NCI-H774 (cell line): Measurements from ENCODE around the gene RNF146.
A peak's percentile ranks its signal among the peaks of the same experiment; 100 is the strongest.
"Not testable (repeated sequence)": the region's sequence is repeated elsewhere in the genome, so short reads cannot be mapped to it uniquely, and the experiment has no call there.

Experiments used
- DNase-seq: peaks from one replicate; lab custom pipeline; 2025; lab: John Stamatoyannopoulos, UW

RNF146 gene

DNA sequence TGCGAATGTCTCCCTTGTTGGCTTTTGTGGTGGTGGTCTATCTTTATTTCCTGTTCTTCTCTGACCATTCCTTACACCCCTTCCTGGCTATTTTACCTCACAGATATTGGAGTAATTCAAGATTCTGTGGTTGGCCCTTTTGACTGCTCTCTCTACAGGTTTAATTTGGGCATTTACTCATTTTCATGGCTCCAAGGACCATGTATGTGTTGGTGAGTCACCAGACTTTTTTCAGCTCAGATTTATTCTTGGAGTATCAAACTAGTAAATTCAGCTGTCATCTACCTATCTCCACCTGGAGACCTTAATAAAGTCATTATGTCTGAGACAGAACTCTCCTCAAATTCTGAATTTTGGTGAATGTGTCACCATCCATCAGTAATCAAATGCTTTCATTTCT lies 15.5 kb downstream of the RNF146 start:
- DNase-seq: no peak

GRCh38 chr6:127288705-127289104 lies 22.0 kb downstream of the RNF146 start:
- DNase-seq: no peak

- DNase-seq: peak; percentile 26
These were observed 23.3 kb downstream of the RNF146 start for GRCh38 chr6:127289934-127290333.

DNA sequence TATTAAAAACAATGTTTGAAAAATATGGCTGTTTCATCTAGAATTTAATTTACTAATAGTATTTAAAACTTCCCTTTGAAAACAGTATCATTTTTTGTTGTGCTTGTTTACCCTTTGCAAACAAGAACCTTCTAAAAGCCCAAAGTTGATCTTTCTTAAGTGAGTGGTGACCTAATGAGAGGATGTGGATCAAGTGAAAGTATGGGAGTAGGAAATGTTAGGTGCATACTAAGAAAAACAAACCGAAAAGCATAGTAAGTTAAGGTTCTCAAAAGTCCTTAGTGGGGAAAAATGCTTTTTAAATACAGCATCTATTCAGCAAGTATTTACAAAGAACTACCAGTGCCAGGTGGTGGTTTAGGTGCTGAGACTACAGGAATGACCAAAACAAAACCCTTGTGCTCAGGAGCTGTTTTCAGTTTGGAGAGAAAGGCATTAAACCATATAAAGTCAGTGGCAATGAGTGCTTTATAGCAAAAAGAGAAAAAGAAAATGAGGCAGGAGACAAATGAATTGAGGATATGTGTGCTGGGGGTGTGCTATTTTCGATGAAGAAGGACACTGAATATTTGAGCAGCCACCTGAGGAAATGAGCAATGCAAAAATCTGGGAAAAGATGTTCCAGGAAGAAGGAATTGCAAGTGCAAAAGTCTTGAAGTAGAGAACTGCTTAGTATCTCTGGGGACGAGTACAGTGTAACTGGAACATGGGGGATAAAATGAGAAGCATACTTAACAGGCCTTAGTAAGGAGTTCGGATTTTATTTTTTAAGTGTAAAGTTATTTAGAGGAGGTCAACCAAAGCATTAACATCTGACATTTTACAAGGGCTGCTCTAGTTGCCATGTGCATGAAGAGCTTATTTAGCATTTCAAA lies 24.0 kb downstream of the RNF146 start:
- no peak for DNase-seq

DNA sequence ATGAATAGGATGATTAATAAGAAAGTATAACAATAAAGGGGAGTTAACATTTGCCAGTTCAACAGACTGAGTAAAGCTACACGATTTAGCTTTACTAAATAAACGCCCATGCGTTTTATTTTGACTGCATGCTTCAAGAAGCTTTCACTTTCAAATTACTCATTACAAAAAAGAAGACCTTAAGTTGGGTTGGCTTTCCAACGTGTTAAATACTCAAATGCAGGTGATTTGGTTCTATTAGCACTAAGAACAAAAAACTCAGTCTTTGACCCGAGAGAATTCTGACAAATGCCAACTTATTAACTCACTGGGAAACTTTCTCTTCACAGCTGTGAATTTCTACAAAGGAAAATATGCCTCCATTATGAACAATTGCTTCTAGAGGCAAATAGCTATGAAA lies 24.8 kb downstream of the RNF146 start:
- DNase-seq: no peak

- DNase-seq: no peak
These were observed 30.9 kb downstream of the RNF146 start for GRCh38 chr6:127297502-127298070.

DNA sequence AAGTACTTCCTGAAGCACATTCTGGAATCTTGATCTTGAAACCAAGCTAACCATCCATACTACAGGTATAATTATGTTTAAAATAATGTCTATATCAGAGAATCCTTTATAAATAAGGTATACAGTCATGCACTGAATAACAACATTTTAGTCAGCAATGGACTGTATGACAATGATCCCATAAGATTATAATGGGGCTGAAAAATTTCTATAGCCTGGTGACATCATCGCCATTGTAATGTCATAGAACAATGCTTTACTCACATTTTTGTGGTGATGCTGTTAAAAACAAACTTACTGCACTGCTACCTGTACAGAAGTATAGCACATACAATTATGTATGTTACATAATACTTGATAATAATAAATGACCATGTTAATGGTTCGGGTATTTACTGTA lies 31.8 kb downstream of the RNF146 start:
- DNase-seq: no peak

GRCh38 chr6:127299522-127300240 lies 33.0 kb downstream of the RNF146 start:
- no peak for DNase-seq

DNA sequence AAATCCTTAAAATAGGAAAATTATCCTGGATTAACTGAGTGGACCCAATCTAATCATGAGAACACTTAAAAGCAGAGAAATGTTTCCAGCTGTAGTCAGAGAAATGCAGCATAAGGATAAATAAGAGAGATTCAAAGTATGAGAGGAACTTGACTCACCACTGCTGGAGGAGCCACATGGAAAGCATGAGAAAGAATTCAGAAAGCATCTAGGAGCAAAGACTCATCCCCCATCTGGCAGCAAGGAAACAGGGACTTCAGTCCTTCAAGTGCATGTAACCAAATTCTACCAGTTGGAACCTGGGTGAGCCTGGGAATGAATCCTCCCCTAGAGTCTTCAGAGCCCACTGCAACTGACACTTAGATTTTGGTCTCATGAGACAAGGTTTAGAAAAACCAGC lies 33.7 kb downstream of the RNF146 start:
- DNase-seq: no peak

DNA sequence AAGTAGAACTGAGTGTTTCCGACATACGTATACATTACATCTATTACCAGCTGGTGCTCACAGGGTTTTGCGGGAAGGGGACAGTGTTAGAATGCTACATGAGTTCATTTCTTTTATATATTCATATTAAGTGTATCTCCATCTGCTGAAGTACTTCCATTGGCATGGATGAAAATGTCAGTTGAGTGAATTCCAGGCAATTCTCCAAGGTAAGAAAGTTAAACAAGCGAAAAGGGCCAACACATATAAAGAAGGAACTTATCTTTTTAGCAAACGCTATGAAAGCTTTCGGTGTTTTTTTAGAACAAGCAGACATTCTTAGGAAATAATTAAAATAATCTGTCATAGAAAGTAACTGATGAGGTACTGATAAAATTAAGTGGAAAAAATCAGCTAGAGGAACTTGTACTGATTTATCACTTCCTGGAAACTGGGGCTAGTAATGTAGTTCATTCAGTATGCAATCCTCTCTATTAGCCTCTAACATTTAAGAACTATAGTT lies 34.6 kb downstream of the RNF146 start:
- no peak for DNase-seq

- peak; percentile 22 for DNase-seq
These were observed 36.3 kb downstream of the RNF146 start for GRCh38 chr6:127302728-127303660.

DNA sequence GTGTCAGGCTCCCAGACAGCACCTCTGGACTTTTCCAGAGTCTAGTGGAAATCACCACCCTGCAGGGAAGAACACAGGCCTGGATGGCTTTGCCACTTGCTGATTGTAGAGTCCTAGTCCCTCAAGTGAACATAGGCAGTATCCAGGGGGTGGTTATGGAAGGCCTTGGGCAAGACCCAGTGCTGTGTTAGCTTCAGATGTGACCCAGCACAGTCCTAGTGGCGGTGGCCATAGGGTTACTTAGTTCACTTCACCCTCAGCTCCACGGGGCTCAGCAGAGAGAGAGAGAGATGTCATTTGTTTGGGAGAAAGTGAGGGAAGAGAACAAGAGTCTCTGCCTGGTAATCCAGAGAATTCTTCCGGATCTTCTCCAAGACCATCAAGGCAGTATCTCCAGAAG lies 37.3 kb downstream of the RNF146 start:
- DNase-seq: no peak

GRCh38 chr6:127305741-127306140 lies 39.1 kb downstream of the RNF146 start:
- DNase-seq: no peak

DNA sequence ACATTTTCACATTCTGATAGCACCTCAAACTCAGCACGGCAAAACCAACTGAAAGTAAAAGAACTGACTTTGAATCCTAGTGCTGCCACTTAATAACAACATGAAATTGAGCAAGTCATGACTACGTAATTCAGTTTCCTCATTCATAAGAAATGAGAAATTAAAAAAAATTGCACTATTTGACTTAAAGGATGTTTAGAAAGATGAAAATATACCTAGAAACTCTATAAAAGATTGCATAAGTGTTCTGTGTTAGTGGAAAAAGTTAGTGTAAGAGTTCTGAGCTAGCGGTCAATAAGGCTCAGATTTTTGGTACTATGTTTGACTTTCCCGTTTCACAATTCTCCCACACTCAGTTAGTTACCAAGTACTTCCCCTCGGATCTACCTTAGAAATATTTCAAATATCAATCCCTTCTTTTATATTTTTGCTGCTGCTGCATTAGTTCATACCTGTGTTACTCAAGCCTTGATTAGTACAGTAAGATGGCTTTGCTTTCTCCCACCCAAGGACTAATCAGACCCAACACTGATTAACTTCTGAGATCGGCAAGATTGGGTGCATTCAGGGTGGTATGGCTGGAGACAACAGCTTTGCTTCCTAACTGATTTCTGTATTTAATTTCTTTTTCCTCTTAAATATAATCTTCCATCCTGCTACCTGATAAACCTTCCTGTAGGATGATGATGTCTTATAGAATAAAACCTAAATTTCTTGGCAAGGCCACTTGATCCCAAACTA lies 50.9 kb downstream of the RNF146 start:
- no peak for DNase-seq

DNA sequence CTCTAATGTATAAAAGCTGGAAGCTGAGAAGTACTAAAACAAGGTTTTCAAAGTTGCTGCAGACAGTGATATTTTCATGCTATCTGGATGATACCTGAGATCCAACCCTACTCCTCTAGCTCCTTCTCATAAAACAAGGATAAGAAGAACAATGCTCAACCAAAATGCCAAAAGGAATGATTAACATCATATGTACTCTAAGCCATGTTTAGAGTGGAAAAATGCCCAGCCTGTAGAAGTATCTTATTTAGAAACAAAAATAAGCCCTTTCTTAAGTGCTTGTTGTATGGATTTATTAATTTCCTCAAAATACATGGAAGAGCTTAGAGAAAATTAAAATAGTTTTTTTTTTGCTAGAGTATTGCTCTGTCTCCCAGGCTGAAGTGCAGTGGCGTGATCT lies 53.0 kb downstream of the RNF146 start:
- no peak for DNase-seq

DNA sequence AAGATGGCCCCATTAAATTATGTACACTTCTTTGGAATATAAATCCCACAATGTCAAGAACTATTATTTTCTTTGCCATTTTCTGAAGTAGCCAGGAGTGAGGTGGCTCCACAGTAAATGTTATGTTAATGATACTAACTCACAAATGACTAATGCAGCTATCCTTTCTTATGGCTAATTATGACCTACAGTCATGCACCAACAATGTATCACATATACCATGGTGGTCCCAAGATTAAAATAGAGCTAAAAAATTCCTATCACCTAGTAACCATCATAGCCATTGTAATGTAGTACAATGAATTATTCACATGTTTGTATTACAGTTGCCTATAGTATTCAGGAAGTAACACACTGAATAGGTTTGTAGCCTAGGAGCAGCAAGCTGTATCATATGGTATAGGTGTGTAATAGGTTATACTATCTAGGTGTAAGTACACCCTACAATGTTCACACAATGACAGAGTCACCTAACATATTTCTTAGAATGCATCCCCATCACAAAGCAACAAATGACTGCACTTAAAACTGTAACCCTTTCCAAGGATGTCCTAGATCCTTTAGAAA lies 61.5 kb downstream of the RNF146 start:
- no peak for DNase-seq

DNA sequence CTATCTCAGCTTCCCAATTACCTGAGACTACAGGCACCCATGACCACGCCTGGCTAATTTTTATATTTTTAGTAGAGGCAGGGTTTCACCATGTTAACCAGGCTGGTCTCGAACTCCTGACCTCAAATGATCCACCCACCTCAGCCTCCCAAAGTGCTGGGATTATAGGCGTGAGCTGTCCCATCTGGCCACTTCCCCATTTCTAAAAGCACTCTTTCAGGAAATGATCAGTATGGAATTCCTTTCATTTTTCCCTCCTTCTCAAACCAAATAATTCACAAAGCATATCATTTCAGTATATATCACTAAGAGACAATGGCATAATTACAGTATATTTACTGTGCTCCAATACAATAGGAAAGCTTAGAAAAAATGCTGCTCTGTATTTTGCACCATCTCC lies 64.6 kb downstream of the RNF146 start:
- DNase-seq: not testable (repeated sequence)

- no peak for DNase-seq
These were observed 65.8 kb downstream of the RNF146 start for GRCh38 chr6:127332383-127332961.
